Prostate gland (tissue), 2 donors: ENCODE measurements around the gene POTEC.
"Not testable (repeated sequence)": the region's sequence is repeated elsewhere in the genome, so short reads cannot be mapped to it uniquely, and the experiment has no call there.

Source experiments
- POLR2A ChIP-seq: fragments of 450-650 bp; IDR thresholded peaks from one replicate; pipeline ENCODE4 v1.6.1; 2016; ENCODE audit warnings: antibody characterized with exemption, mild to moderate bottlenecking
- POLR2AphosphoS5 ChIP-seq: sonication (generic); formaldehyde crosslinking; IDR thresholded peaks from one replicate; pipeline ENCODE4 v1.6.1; 2017; ENCODE audit warnings: antibody characterized with exemption
- TF ChIP-seq, protein P1 (sequence below), 4 experiments: fragments of 200-600 bp in 2 of 4; fragments of 450-650 bp in 2 of 4; sonication (generic) in 2 of 4; IDR thresholded peaks; 1 replicate in 3 of 4; 2 replicates in 1 of 4; pipeline ENCODE4 v1.5.1; 2016 to 2019; ENCODE audit warnings: antibody characterized with exemption in 4 of 4, mild to moderate bottlenecking in 2 of 4, moderate library complexity in 2 of 4

DNA sequence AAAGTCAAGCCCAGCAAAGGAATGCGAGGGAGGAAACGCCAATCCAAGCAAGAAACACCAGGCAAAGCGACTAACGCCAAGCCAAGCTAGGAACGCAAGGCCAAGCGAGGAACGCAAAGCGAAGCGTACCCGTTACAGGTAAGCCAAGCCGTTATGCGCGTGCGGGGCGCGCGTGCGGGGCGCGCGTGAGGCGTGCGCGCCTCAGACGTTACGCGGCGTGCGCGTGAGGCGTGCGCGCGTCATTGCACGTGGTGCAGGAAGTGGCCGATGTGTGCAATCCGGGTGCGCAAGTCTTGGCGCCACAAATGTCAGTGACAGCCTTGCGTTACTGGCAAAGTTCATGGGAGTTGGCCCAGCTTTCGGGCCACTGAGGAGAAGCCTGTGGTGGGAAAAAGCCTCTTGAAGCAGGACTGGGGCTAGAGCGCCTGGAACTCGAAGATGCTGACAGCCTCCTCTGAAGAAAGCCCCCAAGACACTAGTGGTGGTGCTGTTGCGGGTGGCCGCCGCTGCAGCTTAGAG is at the start of gene POTEC:
- not testable (repeated sequence) for TF ChIP-seq POLR2A, POLR2AphosphoS5
- TF ChIP-seq, protein P1, sequence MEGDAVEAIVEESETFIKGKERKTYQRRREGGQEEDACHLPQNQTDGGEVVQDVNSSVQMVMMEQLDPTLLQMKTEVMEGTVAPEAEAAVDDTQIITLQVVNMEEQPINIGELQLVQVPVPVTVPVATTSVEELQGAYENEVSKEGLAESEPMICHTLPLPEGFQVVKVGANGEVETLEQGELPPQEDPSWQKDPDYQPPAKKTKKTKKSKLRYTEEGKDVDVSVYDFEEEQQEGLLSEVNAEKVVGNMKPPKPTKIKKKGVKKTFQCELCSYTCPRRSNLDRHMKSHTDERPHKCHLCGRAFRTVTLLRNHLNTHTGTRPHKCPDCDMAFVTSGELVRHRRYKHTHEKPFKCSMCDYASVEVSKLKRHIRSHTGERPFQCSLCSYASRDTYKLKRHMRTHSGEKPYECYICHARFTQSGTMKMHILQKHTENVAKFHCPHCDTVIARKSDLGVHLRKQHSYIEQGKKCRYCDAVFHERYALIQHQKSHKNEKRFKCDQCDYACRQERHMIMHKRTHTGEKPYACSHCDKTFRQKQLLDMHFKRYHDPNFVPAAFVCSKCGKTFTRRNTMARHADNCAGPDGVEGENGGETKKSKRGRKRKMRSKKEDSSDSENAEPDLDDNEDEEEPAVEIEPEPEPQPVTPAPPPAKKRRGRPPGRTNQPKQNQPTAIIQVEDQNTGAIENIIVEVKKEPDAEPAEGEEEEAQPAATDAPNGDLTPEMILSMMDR (IDR thresholded peaks at IDR 0.05): not testable (repeated sequence)
